Gastroesophageal sphincter (tissue), 4 donors: ENCODE measurements around the gene ZNF385B. TPM values are rescaled to one million over a fixed set of nuclear protein-coding genes. Genes with fewer than 3 reads are reported as not detected.
"Not testable (repeated sequence)": the region's sequence is repeated elsewhere in the genome, so short reads cannot be mapped to it uniquely, and the experiment has no call there.

ENCODE experiments used
- ATAC-seq: fragments of 150-250 bp; one replicate; pipeline ENCODE4 v1.9.1; 2016; ENCODE audit warnings: mild to moderate bottlenecking, moderate library complexity
- H3K27ac ChIP-seq, 4 donors: fragments of 200-600 bp; sonication (generic) in 3 of 4; 1 replicate in 3 of 4; 2 replicates in 1 of 4; pipeline ENCODE4 v1.5.1; 2016 to 2019
- H3K27me3 ChIP-seq: fragments of 200-600 bp; sonication (generic); one replicate; pipeline ENCODE4 v1.5.1; 2019
- H3K36me3 ChIP-seq, 2 donors: fragments of 200-600 bp; sonication (generic); one replicate each; pipeline ENCODE4 v1.5.1; 2019; ENCODE audit warnings: control low read depth in 1 of 2
- H3K4me1 ChIP-seq, 3 donors: fragments of 200-600 bp; sonication (generic); 1 replicate in 2 of 3; 2 replicates in 1 of 3; pipeline ENCODE4 v1.5.1; 2016 to 2019; ENCODE audit warnings: control low read depth in 2 of 3
- H3K4me3 ChIP-seq, 2 donors: fragments of 200-600 bp; sonication (generic); one replicate each; pipeline ENCODE4 v1.5.1; 2019; ENCODE audit warnings: mild to moderate bottlenecking in 1 of 2, moderate library complexity in 1 of 2
- H3K9me3 ChIP-seq, 3 donors: fragments of 200-600 bp; sonication (generic); one replicate each; pipeline ENCODE4 v1.5.1; 2017 to 2019; ENCODE audit warnings: control low read depth in 2 of 3
- EP300 ChIP-seq: sonication (generic); formaldehyde crosslinking; IDR thresholded peaks from one replicate; pipeline ENCODE4 v1.6.1; 2017; ENCODE audit warnings: antibody characterized with exemption, mild to moderate bottlenecking
- POLR2A ChIP-seq, 2 donors: fragments of 450-650 bp; IDR thresholded peaks; one replicate each; pipeline ENCODE4 v1.6.1; 2017; ENCODE audit warnings: antibody characterized with exemption in 2 of 2, mild to moderate bottlenecking in 2 of 2, moderate library complexity in 1 of 2
- POLR2AphosphoS5 ChIP-seq: sonication (generic); formaldehyde crosslinking; IDR thresholded peaks from one replicate; pipeline ENCODE4 v1.6.1; 2017; ENCODE audit warnings: antibody characterized with exemption
- WGBS, 2 donors: methylation state at CpG; one replicate each; pipeline ENCODE4 v1.1.5; 2018; ENCODE audit warnings: low coverage in 1 of 2; 5-methylcytosine and 5-hydroxymethylcytosine counted together
- total RNA-seq, 4 donors: library from RNA; depleted of rRNA; stranded (reverse); fragments of >200 nt; gene quantifications; one replicate each; pipeline ENCODE4 v1.1.0, GENCODE V29; 2016
- TF ChIP-seq, protein P1 (sequence below), 4 experiments: fragments of 200-600 bp in 2 of 4; fragments of 450-650 bp in 2 of 4; sonication (generic) in 1 of 4; IDR thresholded peaks; one replicate each; pipeline ENCODE4 v1.5.1; 2017 to 2019; ENCODE audit warnings: antibody characterized with exemption in 4 of 4, mild to moderate bottlenecking in 2 of 4, moderate library complexity in 2 of 4

Gene ZNF385B
- total RNA-seq, 4 donors from 2014 or later: 2.7 to 7.6 (median 3.9) TPM

DNA sequence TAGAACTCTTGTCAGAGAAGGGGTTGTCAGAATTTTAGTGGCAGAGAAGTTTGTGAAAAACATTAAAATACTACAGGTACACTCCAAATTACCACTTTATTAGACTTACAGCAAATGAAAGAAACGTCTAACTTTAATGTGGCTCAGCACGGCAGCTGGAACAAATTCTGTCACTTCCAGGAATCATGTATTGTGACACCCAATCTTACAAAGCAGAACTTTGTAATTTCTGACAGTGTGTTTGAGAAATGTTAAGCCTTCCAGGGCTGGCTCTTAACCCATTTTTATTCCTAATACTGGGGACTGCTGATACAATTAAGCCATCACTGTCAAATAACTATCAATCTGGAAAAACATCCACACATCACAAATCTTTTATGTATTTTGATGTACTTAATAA is 216.4 kb downstream of the ZNF385B start:
- no peak overlapping the region for H3K27ac ChIP-seq
- H3K27me3 ChIP-seq: no peaks in the 10 kb centered on the region
- TF ChIP-seq POLR2A (IDR thresholded peaks at IDR 0.05) (no peak), POLR2AphosphoS5 (no peak), EP300 (no peak)
- TF ChIP-seq, protein P1, sequence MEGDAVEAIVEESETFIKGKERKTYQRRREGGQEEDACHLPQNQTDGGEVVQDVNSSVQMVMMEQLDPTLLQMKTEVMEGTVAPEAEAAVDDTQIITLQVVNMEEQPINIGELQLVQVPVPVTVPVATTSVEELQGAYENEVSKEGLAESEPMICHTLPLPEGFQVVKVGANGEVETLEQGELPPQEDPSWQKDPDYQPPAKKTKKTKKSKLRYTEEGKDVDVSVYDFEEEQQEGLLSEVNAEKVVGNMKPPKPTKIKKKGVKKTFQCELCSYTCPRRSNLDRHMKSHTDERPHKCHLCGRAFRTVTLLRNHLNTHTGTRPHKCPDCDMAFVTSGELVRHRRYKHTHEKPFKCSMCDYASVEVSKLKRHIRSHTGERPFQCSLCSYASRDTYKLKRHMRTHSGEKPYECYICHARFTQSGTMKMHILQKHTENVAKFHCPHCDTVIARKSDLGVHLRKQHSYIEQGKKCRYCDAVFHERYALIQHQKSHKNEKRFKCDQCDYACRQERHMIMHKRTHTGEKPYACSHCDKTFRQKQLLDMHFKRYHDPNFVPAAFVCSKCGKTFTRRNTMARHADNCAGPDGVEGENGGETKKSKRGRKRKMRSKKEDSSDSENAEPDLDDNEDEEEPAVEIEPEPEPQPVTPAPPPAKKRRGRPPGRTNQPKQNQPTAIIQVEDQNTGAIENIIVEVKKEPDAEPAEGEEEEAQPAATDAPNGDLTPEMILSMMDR (IDR thresholded peaks at IDR 0.05): no peak
- H3K36me3 ChIP-seq: no peaks in the 10 kb centered on the region
- H3K9me3 ChIP-seq: no peaks in the 10 kb centered on the region
- ATAC-seq: no peak
- WGBS, 2 donors: 49 to 73% methylated on average over 2 of the region's 2 CpGs
- H3K4me1 ChIP-seq: no peaks in the 10 kb centered on the region
- no peak overlapping the region for H3K4me3 ChIP-seq

DNA sequence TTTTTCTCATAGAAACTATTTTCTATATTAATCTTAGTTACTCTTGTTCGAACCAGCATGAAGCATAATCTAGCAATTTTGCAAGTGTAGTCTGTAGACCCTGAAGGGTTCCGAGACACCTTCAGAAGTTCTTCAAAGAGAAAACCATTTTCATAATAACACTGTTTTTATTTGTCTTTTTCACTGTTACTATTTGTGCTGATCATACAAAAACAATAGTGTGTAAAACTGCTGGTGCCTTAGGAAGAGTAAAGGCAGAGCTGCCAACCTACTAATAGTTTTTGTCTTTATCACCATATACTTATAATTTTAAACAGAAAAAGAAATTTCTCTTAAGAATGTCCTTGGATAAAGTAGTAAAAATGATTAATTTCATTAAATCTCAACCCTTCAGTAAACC is 218.9 kb downstream of the ZNF385B start:
- no peaks in the 10 kb centered on the region for H3K9me3 ChIP-seq
- no peaks in the 10 kb centered on the region for H3K27me3 ChIP-seq
- no peak for ATAC-seq
- no peaks in the 10 kb centered on the region for H3K36me3 ChIP-seq
- no peak overlapping the region for H3K27ac ChIP-seq
- peaks cover 0 to 3% (median 0%) of the 10 kb centered on the region in 3 donors for H3K4me1 ChIP-seq
- no peak overlapping the region for H3K4me3 ChIP-seq
- TF ChIP-seq POLR2AphosphoS5 (no peak), POLR2A (IDR thresholded peaks at IDR 0.05) (no peak), EP300 (no peak)
- WGBS, 2 donors: 94 to 95% methylated on average over 2 of the region's 2 CpGs

GRCh38 chr2:179636995-179637394 is 224.4 kb downstream of the ZNF385B start:
- ATAC-seq: no peak
- Histone ChIP-seq H3K4me1 (peaks cover 0 to 16% (median 3%) of the 10 kb centered on the region in 3 donors), H3K36me3 (no peaks in the 10 kb centered on the region), H3K27ac (no peak overlapping the region), H3K4me3 (no peak overlapping the region), H3K27me3 (no peaks in the 10 kb centered on the region), H3K9me3 (no peaks in the 10 kb centered on the region)
- WGBS, 2 donors: 18 to 41% methylated on average over 2 of the region's 2 CpGs
- TF ChIP-seq, protein P1 (IDR thresholded peaks at IDR 0.05): no peak
- TF ChIP-seq POLR2A (IDR thresholded peaks at IDR 0.05): no peak

GRCh38 chr2:179636100-179636980 is 225.1 kb downstream of the ZNF385B start:
- no peak for ATAC-seq
- TF ChIP-seq POLR2AphosphoS5 (no peak), EP300 (no peak), POLR2A (IDR thresholded peaks at IDR 0.05) (no peak)
- TF ChIP-seq, protein P1 (IDR thresholded peaks at IDR 0.05): no peak
- Histone ChIP-seq H3K27ac (no peak overlapping the region), H3K9me3 (no peaks in the 10 kb centered on the region), H3K4me3 (no peak overlapping the region), H3K36me3 (no peaks in the 10 kb centered on the region), H3K27me3 (no peaks in the 10 kb centered on the region), H3K4me1 (peaks cover 0 to 16% (median 3%) of the 10 kb centered on the region in 3 donors)
- 74 to 82% methylated on average over 5 to 6 of the region's 6 CpGs for WGBS, 2 donors

GRCh38 chr2:179631769-179632385 is 229.5 kb downstream of the ZNF385B start:
- H3K27me3 ChIP-seq, H3K27ac ChIP-seq, H3K4me1 ChIP-seq, H3K4me3 ChIP-seq, H3K9me3 ChIP-seq, ATAC-seq, H3K36me3 ChIP-seq: not testable (repeated sequence)
- WGBS, 2 donors: 33 to 97% methylated on average over 1 to 2 of the region's 2 CpGs

GRCh38 chr2:179629776-179630175 is 231.6 kb downstream of the ZNF385B start:
- not testable (repeated sequence) for H3K9me3 ChIP-seq, H3K36me3 ChIP-seq, H3K4me1 ChIP-seq, H3K4me3 ChIP-seq, ATAC-seq, H3K27ac ChIP-seq, H3K27me3 ChIP-seq
- WGBS, 2 donors: no CpG with 5 or more reads among the region's 5 CpGs
